GM18873 (cell line): ENCODE data around the gene RIN1.
A peak's percentile ranks its signal among the peaks of the same experiment; 100 is the strongest.

Experiments
- ATAC-seq: cut with Tn5 transposase; IDR thresholded peaks from one replicate; pipeline ENCODE4 v1.9.1; 2021; ENCODE audit warnings: mild to moderate bottlenecking, moderate library complexity, moderate number of reproducible peaks; ENCODE audit not compliant: unreplicated experiment, low FRiP score

RIN1 gene

DNA sequence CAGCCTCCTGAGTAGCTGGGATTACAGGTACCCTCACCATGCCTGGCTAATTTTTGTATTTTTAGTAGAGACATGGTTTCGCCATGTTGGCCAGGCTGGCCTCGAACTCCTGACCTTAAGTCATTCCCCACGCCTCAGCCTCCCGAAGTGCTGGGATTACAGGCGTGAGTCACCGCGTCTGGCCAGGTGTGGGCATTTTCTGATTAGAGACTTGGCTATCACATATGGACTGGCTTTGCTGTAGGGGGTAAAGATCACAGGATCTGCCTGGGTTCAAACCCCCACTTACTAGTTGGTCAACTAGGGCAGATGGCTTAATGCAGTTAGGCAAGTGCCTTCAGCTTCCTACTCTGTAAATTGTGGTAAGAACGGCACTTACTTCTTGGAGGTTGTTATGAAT is 25.9 kb downstream of the RIN1 start:
- no peak for ATAC-seq

DNA sequence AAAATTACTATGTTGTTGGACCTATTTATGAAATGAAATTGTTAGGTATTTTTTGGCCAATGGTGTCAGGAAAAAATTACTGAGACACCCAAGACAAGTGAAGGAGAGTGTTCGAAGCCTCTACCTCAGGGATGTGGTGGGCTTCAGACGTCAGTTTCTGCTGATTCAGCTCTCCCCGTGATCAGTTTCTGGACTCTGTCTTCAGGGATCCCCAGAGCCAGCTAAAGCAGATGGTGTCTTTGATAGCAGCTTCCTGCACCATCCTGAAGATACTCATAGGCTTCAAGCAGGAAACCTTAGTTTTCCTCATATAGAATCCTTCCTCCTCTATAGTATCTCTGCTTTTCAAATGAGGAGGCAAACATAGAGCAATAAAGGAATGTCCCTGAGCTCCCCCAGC is 26.8 kb downstream of the RIN1 start:
- no peak for ATAC-seq

DNA sequence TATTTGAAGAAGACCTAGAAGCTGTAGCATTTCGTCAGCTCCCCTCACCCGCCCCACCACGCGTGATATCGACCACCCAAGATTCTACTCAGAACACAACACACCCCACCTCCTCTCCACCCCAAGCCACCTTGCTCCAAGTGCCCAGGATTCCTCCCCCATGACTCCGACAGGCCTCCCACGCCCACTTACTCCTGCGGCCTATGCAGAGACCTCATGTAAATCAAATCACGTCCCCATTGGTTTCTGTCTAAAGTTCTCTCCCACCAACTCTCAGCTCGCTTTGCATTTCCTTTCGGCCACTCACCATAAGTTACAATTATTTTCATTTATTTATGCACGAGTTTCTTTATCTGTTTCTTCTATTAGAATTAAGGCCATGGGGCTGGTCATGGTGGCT is 33.6 kb downstream of the RIN1 start:
- no peak for ATAC-seq

DNA sequence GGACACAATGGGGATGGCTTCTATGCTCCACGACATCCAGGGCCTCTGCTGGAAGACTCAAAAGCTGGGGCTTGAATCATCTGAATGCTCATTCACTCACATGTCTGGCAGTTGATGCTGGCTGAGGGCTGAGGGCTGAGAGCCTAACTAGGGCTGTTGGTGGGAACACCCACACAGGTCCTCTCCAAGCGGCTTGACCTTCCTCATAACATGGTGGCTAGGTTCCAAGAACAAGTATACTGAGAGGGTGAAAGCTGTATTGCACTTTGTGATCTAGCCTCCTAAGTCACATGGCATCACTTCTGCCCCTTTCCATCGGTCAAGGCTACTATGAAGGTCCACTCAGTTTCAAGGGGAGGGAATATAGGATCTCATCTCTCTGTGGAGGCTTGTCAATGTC is 37.0 kb downstream of the RIN1 start:
- no peak for ATAC-seq

DNA sequence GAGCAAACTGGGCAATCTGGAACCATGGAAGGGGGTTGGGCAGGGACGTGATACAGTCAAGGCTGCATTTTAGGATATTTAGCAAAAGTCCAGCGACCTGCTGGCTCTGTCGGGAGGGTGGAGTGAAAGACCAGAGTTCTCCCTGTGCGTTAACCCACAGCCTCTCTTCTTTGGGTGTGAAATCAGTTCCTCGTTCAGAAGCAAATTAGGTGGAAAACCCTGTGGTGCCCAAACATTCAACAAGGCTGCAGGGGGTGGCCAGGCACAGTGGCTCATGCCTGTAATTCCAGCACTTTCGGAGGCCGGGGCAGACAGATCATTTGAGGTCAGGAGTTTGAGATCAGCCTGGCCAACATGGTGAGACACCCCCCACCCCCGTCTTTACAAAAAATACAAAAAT is 38.6 kb downstream of the RIN1 start:
- no peak for ATAC-seq

DNA sequence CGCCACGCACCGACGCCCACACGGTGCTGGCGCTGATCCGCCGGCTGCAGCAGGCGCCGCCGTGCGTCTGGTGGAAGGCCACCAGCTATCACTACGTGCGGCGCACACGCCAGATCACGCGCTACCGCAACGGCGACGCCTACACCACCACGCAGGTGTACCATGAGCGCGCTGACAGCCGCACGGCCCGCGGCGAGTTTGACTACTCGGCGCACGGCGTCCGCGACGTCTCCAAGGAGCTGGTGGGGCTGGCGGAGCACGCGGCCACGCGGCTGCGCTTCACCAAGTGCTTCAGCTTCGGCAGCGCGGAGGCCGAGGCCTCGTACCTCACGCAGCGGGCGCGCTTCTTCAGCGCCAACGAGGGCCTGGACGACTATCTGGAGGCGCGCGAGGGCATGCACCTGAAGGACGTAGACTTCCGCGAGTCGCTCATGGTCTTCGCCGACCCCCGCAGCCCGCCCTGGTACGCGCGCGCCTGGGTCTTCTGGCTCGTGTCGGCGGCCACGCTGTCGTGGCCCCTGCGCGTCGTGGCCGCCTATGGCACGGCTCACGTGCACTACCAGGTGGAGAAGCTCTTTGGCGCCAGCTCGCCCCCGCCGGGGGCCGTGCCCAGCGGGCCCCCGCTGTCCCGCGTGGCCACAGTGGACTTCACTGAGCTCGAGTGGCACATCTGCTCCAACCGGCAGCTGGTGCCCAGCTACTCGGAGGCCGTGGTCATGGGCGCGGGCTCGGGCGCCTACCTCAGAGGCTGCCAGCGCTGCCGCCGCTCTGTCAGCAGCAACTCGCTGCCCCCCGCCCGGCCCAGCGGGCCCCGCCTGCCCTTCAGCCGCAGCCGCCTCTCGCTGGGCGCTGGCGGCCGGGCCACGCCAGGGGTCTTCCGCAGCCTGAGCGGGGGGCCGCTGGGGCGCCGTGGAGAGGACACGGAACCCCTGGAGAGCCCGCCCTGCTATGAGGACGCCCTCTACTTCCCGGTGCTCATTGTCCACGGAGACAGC is 41.3 kb downstream of the RIN1 start:
- ATAC-seq = no peak

DNA sequence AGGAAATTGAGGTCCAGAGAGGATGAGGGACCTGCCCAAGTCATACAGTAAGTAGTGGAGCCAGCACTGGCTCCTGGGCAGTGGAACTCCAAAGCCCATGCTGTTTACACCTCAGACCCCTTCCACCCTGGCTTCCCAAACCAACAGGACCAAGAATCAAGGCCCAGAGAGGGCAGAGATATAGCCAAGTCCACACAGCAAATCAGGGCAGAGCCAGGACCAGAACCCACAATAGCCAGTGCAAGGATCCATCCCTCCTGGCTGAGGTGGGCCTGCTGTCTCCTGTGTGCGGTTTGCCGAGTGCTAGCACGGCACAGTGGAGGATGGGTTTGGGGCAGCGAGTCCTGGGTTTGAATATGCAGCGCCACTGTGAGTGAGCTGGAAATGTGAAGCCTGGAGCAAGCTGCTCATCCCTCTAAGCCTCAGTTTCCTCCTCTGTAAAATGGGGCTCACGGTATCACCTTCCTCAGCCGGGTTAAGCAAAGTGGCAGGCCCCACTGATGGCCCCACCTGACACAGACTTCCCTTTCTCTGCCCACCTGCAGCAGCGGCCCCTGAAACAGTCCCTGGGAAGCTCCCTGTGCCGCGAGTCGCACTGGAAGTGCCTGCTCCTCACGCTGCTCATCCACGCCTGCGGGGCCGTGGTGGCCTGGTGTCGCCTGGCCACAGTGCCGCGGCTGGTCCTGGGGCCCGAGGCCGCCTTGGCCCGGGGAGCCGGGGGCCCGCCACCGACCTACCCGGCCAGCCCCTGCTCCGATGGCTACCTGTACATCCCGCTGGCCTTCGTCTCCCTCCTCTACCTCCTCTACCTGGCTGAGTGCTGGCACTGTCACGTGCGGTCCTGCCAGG is 42.2 kb downstream of the RIN1 start:
- no peak for ATAC-seq

DNA sequence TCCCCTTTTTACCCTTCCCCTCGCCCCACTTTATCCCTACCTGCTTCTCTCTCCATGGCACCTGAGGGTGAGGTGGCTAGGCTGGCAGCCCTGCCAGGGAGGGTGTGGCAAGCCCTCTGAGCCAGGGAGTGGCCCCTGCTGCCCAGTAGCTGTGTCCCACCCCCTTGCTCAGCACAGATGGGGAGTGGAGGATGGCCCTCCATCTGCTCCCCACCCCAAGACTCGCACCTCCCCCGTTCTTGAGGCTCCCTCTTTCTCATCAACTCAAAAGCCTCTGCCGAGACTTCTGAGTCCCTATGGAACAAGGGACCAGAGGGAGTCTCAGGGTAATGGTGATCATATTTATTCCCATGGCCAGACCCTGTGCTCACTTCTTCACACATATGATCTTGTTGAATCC is 42.9 kb downstream of the RIN1 start:
- no peak for ATAC-seq

DNA sequence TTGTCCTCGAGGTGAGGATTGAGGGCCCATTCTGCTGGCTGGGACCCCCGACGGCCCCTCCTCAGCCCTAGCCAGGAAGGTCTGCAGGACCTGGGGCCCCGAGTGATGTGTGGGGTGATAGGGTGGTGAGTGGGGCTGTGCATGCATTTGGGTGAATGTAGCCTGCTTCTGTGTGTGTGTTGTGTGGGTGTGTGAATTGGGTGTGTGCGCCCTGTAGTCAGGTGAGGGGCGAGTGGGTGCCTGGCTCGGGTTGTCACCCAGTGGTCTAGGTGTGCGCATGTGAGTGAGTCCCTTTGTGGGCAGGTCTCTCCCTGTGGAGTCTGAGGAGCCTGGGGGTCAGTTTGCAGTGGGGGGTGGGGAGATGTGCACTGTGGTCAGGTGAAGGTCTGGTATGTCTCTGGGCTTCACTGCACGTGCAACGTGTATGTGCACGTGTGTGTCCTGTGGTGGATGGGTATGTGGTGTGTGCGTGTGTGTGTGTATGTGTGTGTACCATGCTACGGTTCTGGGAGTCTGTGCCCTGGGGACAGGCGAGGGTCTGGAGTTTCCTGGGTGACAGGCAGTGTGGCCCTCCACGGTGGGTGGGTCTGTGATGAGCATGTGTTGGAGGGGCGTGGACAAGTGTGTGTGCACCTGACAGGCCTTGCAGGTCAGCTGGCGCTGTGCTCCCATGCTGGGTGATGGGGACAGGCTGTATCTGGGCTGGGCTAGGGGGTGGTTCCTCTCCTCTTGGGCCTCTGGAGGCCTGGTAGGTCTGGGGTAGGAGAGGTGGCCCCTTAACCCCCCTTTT is 43.5 kb downstream of the RIN1 start:
- ATAC-seq = no peak

DNA sequence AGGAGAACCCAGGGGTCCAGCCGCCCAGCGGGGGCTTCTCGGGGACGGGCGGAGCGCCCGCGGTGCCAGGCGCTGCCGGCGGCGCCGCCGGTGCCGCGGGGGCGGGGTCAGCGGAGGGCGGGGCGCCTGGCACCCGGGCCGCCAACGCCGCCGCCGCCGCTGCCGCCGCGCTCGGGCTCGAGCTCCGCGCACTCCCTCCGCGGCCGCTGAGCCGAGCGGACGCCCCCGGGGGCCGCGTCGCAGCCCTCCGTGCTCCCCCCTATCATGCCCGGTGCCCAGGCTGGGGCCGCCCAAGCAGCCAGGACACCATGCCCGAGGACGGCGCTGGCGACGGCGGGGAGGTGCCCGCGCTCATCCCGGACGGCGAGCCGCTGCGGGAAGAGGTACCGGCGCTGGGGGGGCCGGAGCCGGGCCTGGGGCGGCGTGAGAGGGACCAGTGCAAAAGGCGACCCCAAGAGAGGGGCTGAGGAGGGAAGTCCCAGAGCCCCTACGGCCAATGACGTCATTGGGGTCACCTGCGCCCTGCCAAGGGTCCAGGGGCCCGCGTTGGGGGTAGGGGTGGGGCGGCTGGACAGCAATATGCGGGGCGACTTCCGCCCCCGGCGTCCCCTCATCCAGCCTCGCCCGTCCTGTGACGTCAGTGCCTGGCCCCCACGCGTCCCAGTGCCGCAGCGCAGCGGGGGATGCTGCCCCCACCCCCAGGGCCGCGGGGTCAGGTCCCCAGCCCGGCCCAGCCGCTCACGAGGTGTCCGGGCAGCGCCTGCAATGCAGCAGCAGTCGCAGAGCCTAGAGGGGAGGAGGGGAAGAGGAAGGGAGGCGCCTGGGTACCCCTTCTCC is 44.3 kb downstream of the RIN1 start, which contains the start of gene TMEM151A:
TSS of gene TMEM151A (plus strand) at position 189 of the 837 bp plus-strand sequence. CDS start at position 309, 120 bp downstream.
- no peak for ATAC-seq

DNA sequence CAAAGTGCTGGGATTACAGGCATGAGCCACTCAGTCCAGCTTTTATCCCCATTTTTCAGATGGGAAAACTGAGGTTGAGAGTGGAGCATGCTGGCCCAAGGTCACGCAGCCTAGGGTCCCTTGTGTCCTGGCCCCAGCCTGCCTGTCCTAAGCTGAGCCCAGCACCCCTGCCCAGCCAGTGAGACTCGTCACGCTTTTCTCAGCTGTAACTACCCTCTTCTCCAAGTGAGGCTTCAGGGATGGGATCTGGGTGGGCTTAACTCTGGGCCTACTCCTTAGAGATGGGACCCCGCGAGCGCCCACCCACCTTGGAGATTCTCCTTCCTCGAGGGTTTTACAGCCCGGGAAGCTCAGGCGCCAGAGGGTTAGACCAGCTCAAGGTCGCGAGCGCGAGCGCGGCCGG is 44.9 kb downstream of the RIN1 start:
- ATAC-seq = no peak

DNA sequence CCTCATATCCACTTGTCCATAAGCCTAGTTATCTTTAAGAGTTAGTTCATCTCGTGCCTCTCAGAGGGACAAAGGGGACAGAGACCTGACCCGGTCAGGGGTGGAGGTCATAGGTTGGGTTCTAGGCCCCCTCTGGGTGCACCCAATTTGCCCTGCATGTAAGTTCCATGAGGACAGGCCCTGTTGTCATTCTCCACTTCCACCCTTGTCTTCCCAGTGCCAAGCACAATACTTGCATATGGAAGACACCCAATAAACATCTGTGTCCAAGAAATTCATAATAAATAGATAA is 46.0 kb downstream of the RIN1 start:
- ATAC-seq = no peak

DNA sequence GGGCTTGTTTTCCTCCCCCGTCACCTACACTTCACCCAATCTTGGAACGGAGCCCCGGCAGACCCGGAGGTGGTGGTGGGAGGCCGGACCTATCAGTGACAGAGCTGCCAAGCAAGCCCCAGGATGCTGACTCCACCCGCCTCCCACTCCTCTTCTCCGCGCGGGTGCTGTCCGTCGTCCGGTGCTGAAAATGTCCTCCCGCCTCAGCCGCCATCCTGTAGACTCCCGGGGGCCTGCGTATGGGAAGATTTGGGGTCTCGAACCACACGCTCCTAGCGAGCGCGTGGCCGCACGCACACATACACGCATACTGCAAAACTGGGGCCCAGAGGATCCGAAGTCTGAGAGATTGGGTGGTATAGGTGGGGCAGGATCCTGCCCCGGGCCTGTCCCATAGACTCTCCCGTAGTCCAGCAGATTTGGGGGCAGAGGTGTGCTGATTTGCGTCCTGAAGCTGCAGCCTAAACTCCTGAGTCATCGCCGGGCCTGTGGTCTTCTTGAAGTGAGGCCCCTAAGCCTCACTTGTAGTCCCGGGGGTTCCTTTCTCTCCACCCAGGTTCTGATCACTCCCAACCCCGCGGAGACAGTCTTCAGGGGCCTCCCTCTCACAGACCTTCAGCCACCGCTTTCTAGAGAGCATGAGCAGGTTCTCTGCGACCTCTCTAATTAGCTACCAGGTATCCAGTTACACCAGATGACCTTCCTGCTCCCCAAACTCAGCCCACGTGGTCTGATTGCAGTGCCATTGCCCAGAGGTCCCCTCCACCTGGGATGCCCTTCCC is 46.5 kb downstream of the RIN1 start:
- peak; percentile 19 for ATAC-seq

DNA sequence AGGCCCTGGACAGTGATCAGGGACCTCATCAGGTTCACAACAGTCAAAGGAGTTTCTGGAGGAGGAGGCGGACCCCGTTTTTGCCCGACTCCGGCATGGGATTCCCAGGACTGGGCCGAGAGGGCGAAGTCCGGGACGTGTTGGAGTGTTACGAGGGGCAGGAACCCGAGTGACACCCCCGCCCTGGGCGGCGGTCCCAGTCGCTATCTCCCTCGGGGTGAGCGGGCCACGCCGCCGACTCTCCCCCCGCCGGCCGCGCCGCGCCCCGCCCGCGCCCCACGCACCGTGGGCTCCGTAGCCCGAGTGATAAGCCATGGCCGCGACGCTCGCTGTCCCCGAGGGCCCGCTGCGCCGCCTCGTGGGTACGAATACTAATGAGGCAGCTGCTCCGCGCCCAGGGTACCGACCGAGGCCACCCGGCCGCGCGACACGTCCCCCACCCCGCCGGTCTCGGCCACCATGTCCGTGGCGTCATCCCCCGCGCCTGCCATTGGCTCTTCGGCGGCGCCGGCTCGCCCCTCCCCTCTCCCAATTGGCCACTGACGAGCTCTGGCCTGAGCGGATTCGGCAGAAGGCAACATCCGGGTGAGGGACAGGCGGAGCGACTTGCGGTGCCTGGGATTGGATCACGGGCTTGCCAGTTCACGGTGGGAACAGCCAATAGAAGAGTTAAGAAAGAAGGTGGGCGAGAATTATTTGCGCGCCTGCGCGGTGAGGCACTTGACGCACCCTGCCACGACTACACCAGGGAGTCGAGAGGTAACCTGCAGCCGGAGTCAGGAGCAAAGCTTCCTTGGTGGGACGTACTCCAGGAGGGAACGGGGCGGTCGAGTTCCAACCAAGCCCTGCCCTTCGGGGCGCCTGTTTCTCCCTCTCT is 47.3 kb downstream of the RIN1 start, which contains the start of gene YIF1A:
TSS of gene YIF1A (minus strand) at position 473 of the 877 bp plus-strand sequence. CDS start at position 315, 158 bp downstream.
- peak; percentile 93 for ATAC-seq

DNA sequence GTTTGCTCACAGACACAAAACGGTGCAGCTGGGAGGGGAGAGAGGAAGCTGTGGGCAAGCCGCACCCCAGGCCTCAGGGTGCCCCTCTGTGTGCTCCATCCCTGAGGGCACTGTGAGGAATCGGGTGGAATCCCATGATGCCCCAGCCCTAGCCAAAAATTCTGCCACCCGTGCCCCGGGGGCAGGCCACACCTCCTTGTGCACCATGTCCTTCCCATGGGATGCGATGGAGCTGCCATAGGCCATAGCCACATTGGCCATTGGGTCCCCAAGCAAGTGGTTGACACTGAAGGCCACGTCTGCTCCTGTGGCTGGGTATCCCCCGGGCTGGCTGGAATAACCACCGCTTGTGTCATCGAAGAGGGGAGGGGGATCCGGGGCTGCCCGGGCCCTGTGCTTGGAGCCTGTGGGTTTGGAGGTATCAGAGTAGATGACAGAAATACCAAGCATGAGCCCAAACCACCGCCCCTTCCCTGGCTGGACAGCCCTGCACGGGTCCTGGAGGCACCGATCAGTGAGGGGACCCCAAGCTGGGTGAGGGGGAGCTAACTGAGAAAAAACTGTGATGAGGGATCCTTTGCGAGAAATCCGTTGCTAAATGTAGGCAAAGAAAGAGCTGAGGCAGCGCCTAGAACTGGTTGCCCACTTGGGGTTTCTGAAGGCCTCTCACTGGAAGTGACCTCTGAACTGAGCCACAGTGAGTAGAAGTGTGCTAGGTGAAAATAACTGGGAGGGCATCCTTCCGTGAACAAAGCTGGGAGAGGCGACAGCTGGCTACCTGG is 48.2 kb downstream of the RIN1 start:
- ATAC-seq = no peak

DNA sequence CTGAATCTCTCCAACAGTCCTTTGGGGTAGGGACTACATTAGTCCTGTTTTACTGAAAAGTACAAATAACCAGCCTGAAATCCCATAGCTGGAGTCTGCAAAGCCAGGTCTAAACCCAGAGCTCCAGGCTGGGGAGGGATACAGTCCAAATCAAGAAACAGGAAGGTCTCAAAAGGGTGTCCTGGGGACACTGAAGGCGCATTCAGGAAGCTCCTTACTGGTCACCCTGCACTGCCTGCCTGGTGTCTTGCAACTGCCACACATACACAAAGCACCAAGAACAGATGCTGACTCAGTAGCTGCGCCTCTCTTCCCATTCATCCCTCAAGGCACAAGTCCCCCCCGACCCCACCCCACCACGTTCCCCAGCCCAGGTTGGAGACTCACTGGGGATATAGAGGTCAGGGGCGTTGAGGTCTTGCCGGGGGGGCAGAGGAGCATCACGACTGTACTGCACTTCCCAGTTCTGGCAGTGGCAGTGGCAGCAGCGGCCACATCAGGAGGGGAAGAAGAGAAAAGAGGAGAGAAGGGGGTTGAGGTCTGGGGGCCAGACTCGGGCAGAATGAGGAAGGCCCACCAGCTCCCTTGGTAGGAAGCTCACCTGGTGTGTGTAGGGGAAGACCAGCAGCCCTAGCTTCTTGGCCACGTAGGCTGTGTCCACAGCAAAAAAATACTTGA is 48.9 kb downstream of the RIN1 start:
- ATAC-seq = no peak

DNA sequence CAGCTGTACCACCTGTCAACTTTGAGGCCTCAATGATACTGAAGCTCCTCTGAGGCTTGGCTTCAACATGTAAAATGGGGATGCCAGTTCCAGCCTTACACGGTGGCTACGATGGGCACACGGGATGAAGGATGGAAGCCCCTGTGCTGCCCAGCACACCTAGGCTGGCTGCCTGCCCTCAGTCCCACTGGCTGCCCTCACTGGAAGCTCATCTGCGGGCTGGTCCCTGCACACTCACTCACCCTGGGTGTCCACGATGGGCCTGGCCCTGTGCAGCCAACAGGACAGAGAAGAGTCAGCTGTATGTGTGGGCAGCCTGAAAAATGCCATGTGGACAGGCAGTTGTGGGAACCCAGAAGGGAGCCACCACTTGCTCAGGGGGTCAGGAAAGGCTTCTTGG is 49.5 kb downstream of the RIN1 start:
- ATAC-seq = no peak
